ENCODE results near the gene UAP1L1.
"Not testable (repeated sequence)": the region's sequence is repeated elsewhere in the genome, so short reads cannot be mapped to it uniquely, and the experiment has no call there.

Gene UAP1L1

DNA sequence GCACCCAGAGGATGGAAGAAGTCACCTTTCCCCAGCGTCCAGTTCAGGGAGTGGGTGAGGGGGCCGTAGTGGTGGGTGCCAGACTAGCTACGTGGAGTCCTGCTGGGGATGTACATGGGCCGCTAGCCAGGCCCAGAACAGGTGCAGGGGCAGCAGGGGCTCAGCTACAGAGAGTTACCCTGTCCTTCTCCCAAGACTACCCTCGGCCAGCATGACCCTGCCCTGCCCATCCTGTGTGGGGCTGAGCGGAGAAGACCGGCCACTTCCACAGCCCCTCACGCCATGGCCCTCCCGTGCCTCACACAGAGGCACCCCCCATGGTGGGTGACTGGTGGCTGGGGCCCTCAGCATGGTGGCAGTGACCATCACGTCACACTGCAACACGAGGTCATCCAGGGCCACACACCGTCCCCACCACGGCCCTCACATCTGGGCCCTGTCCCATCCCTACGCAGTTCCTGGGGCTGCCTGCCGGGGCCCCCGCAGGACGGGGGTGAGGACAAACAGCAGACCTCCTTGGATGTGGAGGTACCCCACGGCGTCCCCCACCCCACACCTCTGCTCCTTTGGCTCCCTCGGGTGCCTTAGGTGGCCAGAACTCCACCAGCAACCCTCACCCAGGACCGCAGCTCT, 38.2 kb downstream of the UAP1L1 start:
- DNase-seq (ENCODE audit: low read depth): no peak

DNA sequence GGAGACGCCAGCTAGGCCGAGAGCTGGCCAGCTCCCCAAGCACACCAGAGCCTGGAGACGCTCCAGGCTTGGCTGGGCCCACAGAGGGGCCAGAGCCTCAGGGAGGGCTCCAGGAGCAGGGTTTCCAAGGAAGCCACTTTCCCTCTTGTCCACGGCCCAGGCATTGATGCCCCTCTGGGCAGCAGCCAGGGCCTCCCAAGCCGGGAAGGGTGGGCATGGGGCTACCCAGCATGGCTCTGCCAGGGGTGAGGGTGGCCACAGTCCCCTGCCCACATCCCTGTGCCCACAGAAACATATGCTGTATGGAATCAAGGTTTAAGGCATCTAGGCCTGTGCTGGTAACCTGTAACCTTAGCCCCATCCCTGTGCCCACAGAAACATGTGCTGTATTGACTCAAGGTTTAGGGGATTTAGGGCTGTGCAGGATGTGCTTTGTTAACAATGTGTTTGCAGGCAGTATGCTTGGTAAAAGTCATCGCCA, 38.8 kb downstream of the UAP1L1 start:
- DNase-seq (ENCODE audit: low read depth): no peak

DNA sequence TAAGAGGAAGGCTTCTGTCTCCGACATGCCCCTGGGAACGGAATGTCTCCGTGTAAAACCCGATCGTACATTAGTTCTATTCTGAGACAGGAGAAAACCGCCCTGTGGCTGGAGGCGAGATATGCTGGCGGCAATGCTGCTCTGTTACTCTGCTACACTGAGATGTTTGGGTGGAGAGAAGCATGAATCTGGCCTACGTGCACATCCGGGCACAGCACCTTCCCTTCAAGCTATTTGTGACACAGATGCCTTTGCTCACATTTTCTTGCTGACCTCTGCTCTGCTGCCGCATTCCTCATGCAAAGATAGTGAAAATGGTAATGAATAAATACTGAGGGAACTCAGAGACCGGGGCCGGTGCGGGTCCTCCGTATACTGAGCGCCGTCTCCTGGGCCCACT, 39.4 kb downstream of the UAP1L1 start:
- DNase-seq (ENCODE audit: low read depth): no peak

DNA sequence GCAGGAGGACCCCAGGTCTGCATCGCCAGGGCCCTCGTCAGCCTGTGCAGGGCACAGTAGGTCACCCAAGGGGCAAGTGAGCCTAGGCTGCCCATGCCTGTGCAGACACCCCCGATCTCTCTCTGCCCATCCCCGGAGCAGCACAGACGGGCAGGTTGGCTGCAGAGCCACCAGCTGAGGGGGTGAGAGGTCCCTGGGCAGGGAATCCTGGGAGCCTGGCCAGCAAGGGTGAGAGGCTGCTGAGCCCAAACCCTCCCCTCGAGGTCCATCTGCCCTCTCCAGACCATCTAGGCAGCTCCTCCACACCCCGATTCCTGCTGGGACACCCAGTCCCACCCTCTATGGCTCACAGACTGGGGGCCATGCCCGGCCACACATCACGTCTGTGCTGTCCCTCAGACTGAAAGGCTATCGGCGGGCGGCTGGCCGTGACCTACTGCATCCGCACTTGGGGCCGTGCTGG, 40.0 kb downstream of the UAP1L1 start:
- no peak for DNase-seq (ENCODE audit: low read depth)

DNA sequence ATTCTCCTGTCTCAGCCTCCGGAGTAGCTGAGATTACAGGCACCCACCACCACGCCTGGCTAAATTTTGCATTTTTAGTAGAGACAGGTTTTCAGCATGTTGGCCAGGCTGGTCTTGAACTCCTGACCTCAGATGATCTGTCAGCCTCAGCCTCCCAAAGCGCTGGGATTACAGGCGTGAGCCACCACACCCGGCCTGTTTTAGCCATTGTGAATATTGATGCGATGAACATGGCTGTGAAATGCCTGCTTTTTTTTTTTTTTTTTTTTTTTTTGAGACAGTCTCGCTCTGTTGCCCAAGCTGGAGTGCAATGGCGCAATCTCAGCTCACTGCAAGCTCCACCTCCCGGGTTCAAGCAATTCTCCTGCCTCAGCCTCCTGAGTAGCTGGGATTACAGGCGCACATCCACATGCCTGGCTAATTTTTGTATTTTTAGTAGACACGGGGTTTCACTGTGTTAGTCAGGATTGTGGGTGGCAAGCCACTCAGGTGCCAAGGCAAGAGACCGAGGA, 40.8 kb downstream of the UAP1L1 start:
- not testable (repeated sequence) for DNase-seq (ENCODE audit: low read depth)

DNA sequence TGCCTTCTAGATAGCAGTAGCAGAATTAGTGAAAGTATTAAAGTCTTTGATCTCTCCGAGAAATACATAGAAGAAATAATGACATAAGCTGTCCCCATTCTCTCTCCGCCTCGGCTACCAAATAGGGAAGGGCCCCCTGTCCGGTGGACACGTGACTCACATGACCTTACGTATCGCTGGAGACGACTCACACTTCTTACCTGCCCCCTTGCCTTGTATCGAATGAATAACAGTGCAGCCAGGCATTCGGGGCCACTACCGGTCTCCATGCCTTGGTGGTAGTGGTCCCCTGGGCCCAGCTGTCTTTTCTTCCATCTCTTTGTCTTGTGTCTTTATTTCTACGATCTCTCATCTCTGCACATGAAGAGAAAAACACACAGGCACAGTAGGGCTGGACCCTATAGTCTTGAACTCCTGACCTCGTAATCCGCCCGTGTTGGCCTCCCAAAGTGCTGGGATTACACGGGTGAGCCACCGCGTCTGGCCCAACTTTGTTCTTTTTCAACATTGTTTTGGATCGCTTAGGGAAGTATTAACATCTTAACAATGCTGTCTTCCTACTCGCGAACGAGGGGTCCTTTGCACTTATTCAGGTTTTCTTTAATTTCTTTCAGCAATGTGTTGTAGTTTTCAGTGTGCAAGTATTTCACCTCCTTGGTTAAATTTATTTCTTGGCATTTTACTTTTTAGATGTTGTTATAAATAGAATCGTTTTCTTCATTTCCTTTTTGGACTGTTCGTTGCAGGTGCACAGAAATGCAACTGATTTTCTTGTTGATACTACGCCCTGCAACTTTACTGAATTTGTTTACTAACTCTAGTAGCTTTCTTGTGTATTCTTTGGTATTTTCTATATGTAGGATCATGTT, 44.8 kb downstream of the UAP1L1 start:
- not testable (repeated sequence) for DNase-seq (ENCODE audit: low read depth)

DNA sequence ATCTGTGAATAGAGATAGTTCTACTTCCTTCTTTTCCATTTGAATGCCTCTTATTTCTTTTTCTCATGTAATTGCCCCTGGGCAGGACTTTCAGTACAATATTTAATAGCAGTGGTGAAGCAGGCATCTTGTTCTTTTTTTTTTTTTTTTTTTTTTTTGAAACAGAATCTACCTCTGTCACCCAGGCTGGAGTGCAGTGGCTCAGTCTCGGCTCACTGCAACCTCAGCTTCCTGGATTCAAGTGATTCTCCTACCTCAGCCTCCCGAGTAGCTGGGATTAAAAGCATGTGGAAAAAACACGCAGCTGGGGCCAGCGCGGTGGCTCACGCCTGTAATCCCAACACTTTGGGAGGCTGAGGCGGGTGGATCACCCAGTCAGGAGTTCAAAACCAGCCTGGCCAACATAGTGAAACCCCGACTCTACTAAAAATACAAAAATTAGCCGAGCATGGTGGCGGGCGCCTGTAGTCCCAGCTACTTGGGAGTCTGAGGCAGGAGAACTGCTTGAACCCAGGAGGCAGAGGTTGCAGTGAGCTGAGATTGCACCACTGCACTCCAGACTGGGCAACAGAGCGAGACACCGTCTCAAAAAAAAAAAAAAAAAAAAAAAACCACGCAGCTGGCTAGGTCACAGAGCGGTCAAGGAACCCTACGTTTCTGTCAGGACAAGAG, 45.6 kb downstream of the UAP1L1 start:
- DNase-seq (ENCODE audit: low read depth): not testable (repeated sequence)

DNA sequence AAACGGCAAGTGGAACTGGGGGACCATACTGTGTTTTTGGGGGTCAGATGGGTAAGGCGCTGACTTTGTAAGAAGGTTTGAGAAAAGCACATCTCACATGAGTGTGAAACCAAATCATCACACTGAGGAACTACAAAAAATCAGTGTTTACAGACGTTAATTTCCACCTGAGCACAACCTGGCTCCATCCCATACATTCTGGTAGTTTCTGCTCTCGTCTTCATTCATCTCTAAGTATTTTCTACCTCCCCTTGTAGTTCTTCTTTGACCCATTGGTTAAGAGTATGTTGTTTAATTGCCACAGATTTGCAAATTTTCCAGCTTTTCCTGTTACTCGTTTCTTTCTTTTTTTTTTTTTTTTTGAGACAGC, 46.1 kb downstream of the UAP1L1 start:
- DNase-seq (ENCODE audit: low read depth): no peak

DNA sequence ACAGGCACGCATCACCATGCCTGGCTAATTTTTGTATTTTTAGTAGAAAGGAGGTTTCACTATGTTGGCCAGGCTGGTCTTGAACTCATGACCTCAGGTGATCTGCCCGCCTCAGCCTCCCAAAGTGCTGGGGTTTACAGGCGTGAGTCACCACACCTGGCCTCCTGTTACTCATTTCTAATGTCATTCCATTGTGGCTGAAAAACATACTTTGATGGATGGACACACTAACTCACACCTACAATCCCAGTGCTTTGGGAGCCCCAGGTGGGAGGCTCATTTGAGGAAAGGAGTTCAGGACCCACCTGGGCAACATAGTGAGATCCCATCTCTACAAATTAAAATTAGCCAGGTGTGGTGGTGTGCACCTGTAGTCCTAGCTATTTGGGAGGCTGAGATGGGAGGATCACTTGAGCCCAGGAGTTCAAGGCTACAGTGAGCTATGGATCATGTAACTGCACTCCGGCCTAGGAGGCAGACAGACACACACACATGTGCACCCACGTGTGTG, 46.7 kb downstream of the UAP1L1 start:
- not testable (repeated sequence) for DNase-seq (ENCODE audit: low read depth)

DNA sequence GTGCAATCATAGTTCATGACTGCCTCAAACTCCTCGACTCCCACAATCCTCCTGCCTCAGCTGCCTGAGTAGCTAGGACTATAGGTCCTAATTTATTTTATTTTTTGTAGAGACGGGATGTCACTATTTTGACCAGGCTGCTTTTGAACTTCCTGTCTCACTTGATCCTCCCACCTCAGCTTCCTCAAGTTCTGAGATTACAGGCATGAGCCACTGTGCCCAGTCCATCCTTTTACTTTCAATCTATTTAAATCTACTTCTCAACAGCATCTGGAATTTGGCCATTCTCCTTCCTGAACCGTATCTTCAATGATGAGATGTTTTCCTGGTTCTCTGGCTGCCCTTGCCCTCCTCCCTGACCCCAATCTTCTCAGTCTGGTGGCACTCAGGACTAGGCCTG, 49.5 kb downstream of the UAP1L1 start:
- DNase-seq (ENCODE audit: low read depth): no peak

DNA sequence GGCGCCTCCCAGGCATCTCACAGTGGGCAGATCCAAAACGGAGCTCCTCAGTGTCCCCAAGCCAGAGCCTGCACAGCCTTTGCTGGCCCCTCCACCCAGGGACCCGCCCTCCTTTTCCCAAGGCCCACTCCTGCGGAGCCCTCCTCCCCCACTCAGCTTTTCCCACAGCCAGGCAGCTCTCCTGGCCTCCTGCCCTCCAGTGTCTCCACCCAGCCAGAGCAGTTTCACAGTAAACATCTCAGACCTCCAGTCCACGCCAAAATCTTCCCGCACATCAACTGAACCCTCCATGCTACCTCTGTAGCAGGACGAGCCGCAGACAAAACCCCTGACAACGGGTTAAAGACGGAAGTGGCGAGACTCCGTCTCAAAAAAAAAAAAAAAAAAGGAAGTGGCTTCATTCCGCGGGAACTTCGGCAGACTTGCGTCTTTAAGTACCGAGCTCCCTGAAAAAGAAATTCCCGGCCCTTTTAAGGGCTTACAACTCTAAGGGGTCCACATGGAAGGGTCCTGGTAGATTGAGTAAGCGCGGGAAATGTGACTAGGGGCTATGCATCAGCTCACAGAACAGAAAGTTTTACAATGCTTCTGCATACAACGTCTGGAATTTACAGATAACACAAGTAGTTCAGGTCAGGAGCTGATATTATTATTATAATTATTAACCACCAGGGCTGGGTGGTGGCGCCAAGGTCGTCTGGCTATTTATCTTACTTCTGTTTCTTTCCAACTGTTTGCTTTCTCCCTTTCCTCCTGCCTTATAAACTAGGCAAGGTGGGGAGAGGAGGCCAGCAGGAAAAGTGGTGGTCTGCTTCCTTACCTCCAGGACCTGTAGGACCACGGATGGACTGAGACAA, 50.2 kb downstream of the UAP1L1 start:
- DNase-seq (ENCODE audit: low read depth): no peak

DNA sequence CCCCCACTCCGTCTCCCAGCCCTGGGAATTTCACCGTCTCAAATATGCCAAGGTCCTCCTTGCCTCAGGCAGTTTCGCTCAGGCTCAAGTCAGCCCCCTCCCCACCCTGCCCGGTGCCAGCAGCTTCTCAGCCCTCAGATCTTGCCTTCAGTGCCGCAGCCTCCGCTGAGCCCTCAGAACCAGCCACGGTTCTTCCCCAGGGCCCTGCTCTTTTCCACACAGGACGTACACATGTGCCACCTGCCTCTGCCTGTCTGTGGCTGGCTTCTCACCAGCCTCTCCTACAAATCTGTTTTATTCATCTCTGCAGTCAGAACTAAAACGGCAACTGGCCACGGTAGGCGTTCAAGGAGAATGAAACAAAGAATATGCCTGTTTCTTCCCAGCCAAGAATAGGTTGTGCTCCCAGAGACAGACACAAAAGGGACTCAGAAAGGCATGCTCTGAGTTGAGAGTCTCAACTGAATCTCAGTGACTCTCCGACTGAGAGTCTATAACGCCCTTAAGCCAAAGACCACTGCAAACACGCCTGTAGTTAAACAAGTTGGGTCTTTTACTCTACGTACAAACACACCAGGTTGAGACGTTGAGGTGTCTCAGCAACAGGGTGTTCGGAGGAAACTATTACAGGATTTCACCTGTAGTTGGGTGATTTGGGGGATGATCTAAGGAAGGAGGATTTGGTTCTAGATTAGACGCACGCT, 51.0 kb downstream of the UAP1L1 start:
- no peak for DNase-seq (ENCODE audit: low read depth)

DNA sequence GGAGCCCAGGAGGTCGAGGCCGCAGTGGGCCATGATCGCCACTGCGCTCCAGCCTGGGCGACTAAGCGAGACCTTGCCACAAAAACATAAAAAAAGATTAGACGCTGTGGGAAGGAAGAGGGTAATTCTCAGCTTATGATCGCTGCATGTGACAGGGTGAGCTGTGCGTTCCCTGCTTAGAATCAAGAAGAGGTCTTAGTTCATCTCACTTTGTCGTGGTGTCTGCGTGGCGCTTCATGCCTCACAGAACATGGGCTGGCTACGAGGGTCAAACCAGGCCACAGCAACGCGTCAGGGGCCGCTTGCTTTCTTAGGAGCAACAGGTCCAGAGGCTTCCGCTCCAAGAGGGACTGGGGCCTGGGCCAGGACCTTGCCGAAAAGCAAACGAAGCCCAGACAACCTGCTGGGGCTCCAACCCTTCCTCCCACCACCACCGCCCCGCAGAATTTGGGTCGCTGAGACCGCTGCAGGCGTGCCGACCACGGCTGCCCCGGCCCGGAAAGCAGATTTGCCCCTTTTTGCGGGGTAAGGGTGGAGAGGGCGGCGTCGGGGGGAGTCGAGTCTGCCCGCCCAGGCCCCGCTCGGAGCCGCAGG, 51.6 kb downstream of the UAP1L1 start:
- DNase-seq (ENCODE audit: low read depth): no peak

DNA sequence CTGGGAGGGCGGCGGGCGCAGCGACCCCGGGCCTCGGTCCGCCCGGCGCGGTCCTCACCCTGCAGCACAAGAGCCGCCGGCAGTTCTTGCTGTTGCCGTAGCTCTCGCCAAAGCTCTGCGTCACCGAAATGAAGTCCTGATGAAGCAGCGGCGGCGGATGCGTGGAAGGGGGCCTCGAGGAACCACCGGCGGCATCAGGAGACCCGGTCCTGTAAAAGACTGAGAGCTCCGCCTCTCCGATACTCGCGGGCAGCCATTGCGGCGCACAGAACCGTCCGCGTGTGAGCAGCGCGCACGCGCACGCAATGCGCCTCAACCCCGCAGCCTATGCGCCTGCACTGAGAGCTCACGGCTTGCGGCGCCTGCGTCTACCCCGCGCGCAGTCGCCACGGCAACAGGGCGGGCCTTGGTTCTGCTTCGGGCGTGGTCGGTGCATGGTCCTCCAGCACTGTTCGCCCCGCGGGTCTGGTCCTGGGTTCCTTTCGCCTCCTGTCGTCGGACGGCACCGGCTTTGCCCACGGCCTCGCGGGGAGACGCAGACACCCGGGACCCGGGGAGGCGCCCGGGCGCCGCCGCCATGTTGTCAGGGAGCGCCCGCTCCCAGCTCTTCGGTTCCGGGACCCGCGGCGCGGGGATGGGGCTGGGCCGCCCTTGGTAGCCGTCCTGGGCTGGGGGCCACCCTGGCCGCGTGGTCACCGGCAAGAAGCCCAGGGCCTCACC, 52.3 kb downstream of the UAP1L1 start:
- DNase-seq (ENCODE audit: low read depth): peak; percentile 70

DNA sequence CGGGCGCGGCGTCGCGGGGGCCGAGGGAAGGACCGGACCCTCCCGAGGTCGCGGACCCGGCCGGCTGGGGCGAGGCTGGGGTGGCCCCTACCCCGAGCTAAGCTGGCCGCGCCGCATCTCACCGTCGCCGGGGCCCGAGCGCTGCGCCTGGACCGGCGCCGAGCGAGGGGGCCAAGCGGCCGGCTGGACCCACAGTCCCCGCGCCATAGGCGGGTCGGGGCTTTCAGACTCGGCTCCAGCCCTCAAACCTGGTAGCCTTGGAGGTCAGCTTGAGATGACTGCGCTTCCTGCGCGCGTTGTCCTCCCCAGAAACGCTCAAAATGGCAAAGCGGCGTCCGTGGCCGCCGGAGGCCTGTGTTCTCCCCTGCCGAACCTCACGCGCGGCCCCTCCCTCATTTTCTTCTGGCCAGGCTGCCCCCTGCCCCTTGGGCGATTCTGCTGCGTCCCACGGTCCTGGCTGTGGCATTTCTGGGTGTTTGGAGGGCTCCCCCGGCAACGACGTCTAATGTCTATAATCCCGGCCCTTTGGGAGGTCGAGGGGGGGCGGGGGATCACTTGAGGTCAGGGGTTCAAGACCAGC, 52.9 kb downstream of the UAP1L1 start:
- DNase-seq (ENCODE audit: low read depth): no peak

All from stimulated activated CD8-positive, alpha-beta memory T cell treated with anti-CD3 and anti-CD28 coated beads, Interleukin-15, amount 100 ng/mL, for 1 hour (primary cell).